Esophagus squamous epithelium (tissue), 5 donors: ENCODE measurements around the gene SLC5A4. TPM values are rescaled to one million over a fixed set of nuclear protein-coding genes. Genes with fewer than 3 reads are reported as not detected.

ENCODE experiments used
- DNase-seq: peaks from one replicate; lab custom pipeline; 2025; lab: John Stamatoyannopoulos, UW
- H3K27ac ChIP-seq, 4 donors: fragments of 200-600 bp; sonication (generic); one replicate each; pipeline ENCODE4 v1.5.1; 2016 to 2019; ENCODE audit warnings: mild to moderate bottlenecking in 1 of 4
- H3K27me3 ChIP-seq, 4 donors: fragments of 200-600 bp; sonication (generic); 1 replicate in 3 of 4; 2 replicates in 1 of 4; pipeline versions ENCODE4 v1.5.1 to v1.6.0; 2017 to 2021; ENCODE audit warnings: antibody characterized with exemption in 1 of 4
- H3K36me3 ChIP-seq, 3 donors: fragments of 200-600 bp; sonication (generic); one replicate each; pipeline ENCODE4 v1.5.1; 2016 to 2019
- H3K4me1 ChIP-seq, 3 donors: fragments of 200-600 bp; sonication (generic); one replicate each; pipeline ENCODE4 v1.5.1; 2017 to 2019
- H3K4me3 ChIP-seq, 4 donors: fragments of 200-600 bp; sonication (generic); 1 replicate in 3 of 4; 2 replicates in 1 of 4; pipeline ENCODE4 v1.5.1; 2016 to 2019; ENCODE audit warnings: mild to moderate bottlenecking in 2 of 4, moderate library complexity in 1 of 4
- H3K9me3 ChIP-seq, 3 donors: fragments of 200-600 bp; sonication (generic); one replicate each; pipeline ENCODE4 v1.5.1; 2016 to 2019
- CTCF ChIP-seq, 6 experiments: fragments of 450-650 bp in 4 of 6; fragments of 200-600 bp in 2 of 6; sonication (generic) in 2 of 6; IDR thresholded peaks; one replicate each; pipeline ENCODE4 v1.5.1; 2016 to 2019; ENCODE audit warnings: antibody characterized with exemption in 6 of 6, mild to moderate bottlenecking in 4 of 6, moderate library complexity in 4 of 6
- POLR2A ChIP-seq, 4 donors: fragments of 450-650 bp; IDR thresholded peaks; one replicate each; pipeline ENCODE4 v1.6.1; 2017; ENCODE audit warnings: antibody characterized with exemption in 4 of 4, mild to moderate bottlenecking in 4 of 4, moderate library complexity in 3 of 4
- WGBS, 2 donors: methylation state at CpG; one replicate each; pipeline ENCODE4 v1.1.5; 2018; 5-methylcytosine and 5-hydroxymethylcytosine counted together
- intact Hi-C: fragments of 100-400 bp; cut with DNase I; formaldehyde crosslinking; loops from one replicate; pipeline ENCODE4 v1.15.0; 2022
- total RNA-seq, 4 donors: library from RNA; depleted of rRNA; stranded (reverse); fragments of >200 nt; gene quantifications; one replicate each; pipeline ENCODE4 v1.1.0, GENCODE V29; 2016
- donor health status: DM: yes; HTN: yes; CAD: no.

The SLC5A4 gene
- total RNA-seq, 4 donors from 2014 or later, result 0.23 to 0.40 (median 0.38) TPM; not detected in 1

GRCh38 chr22:32204856-32205722 lies 50.1 kb downstream of the SLC5A4 start, which contains the start of gene RFPL2:
RFPL2 (minus strand) TSS chr22:32205073; CDS start chr22:32202451, 2,622 bp downstream.
- no peak for DNase-seq
- Histone ChIP-seq H3K27ac (no peak within 1 kb of the TSS), H3K27me3 (peaks cover 0 to 56% (median 8%) of the 10 kb centered on the region in 4 donors), H3K4me3 (peak within 1 kb of the TSS in 1 of 4 donors; percentile 8), H3K9me3 (no peaks in the 10 kb centered on the region), H3K36me3 (no peaks in the 10 kb centered on the region), H3K4me1 (peaks cover 9 to 24% (median 12%) of the 10 kb centered on the region in 3 donors)
- 56 to 76% methylated on average over 12 to 19 of the region's 41 CpGs for WGBS, 2 donors
- intact Hi-C loops, result loop anchor here (10.0 kb wide), 1 partner anchor 230 kb away; no protein-coding TSS in a partner anchor
- TF ChIP-seq CTCF (IDR thresholded peaks at IDR 0.05) (no peak), POLR2A (IDR thresholded peaks at IDR 0.05) (no peak)

- no peaks in the 10 kb centered on the region for H3K36me3 ChIP-seq
- peaks cover 0 to 59% (median 8%) of the 10 kb centered on the region in 4 donors for H3K27me3 ChIP-seq
- DNase-seq, result no peak
- peak overlapping the region in 1 of 4 donors; percentile 8 for H3K4me3 ChIP-seq
- peaks cover 9 to 24% (median 12%) of the 10 kb centered on the region in 3 donors for H3K4me1 ChIP-seq
- 57 to 63% methylated on average over 13 to 14 of the region's 42 CpGs for WGBS, 2 donors
- intact Hi-C loops, result loop anchor here (10.0 kb wide), 1 partner anchor 229 kb away; no protein-coding TSS in a partner anchor
- no peak overlapping the region for H3K27ac ChIP-seq
- no peaks in the 10 kb centered on the region for H3K9me3 ChIP-seq
- TF ChIP-seq POLR2A (IDR thresholded peaks at IDR 0.05) (no peak), CTCF (IDR thresholded peaks at IDR 0.05) (no peak)
These were observed 50.9 kb downstream of the SLC5A4 start for GRCh38 chr22:32204040-32204855.

- H3K4me3 ChIP-seq, result peak overlapping the region in 3 of 4 donors; percentile 13 to 47 (median 21)
- WGBS, 2 donors, result 61% methylated on average over 9 of the region's 53 CpGs; no CpG with 5 or more reads in 1 of the 2 donors
- peaks cover 9 to 24% (median 12%) of the 10 kb centered on the region in 3 donors for H3K4me1 ChIP-seq
- TF ChIP-seq POLR2A (IDR thresholded peaks at IDR 0.05) (no peak), CTCF (IDR thresholded peaks at IDR 0.05) (no peak)
- peaks cover 0 to 67% (median 8%) of the 10 kb centered on the region in 4 donors for H3K27me3 ChIP-seq
- no peaks in the 10 kb centered on the region for H3K36me3 ChIP-seq
- intact Hi-C loops, result loop anchor here (10.0 kb wide), 1 partner anchor 229 kb away; no protein-coding TSS in a partner anchor
- DNase-seq, result no peak
- H3K9me3 ChIP-seq, result no peaks in the 10 kb centered on the region
- no peak overlapping the region for H3K27ac ChIP-seq
These were observed 51.7 kb downstream of the SLC5A4 start for GRCh38 chr22:32203181-32204039.

- intact Hi-C loops, result loop anchor here (10.0 kb wide), 1 partner anchor 228 kb away; no protein-coding TSS in a partner anchor
- H3K27ac ChIP-seq, result no peak overlapping the region
- no peaks in the 10 kb centered on the region for H3K9me3 ChIP-seq
- no peak for TF ChIP-seq POLR2A (IDR thresholded peaks at IDR 0.05)
- peak in 5 of 6 experiments; percentile 31 to 54 (median 36) for TF ChIP-seq CTCF (IDR thresholded peaks at IDR 0.05)
- DNase-seq, result no peak
- WGBS, 2 donors, result 5 to 8% methylated on average over 7 to 10 of the region's 29 CpGs
- H3K36me3 ChIP-seq, result no peaks in the 10 kb centered on the region
- peak overlapping the region in 3 of 4 donors; percentile 13 to 47 (median 21) for H3K4me3 ChIP-seq
- H3K4me1 ChIP-seq, result peaks cover 9 to 24% (median 12%) of the 10 kb centered on the region in 3 donors
- peaks cover 0 to 75% (median 8%) of the 10 kb centered on the region in 4 donors for H3K27me3 ChIP-seq
These were observed 52.5 kb downstream of the SLC5A4 start for GRCh38 chr22:32202539-32203180.
